Pancreas (tissue), 10 donors: Measurements from ENCODE around the gene DZIP1L. TPM values are rescaled to one million over a fixed set of nuclear protein-coding genes. Genes with fewer than 3 reads are reported as not detected.

Experiments
- ATAC-seq, 4 donors: fragments of 200-7000 bp; cut with Tn5 transposase; one replicate each; pipeline versions ENCODE4 v1.8.0 to v1.9.1; 2020; ENCODE audit warnings: mild to moderate bottlenecking in 4 of 4, moderate library complexity in 4 of 4
- DNase-seq, 6 donors: peaks; one replicate each; pipeline ENCODE4 v3.0.0-alpha.2; 2020
- FAIRE-seq: peaks from 2 replicates; lab custom pipeline; 2012; peaks lifted over from hg19 to GRCh38; lab: Jason Lieb, UNC
- H3K27ac ChIP-seq, 4 donors: fragments of 200-600 bp; sonication (generic); 1 replicate in 3 of 4; 2 replicates in 1 of 4; pipeline versions ENCODE4 v1.5.0 to v1.8.0; 2020
- H3K27me3 ChIP-seq, 4 donors: fragments of 200-600 bp; one replicate each; pipeline ENCODE4 v1.8.0; 2021
- H3K36me3 ChIP-seq, 3 donors: fragments of 200-600 bp; sonication (generic) in 1 of 3; one replicate each; pipeline versions ENCODE4 v1.5.0 to v1.8.0; 2020 to 2021
- H3K4me1 ChIP-seq, 3 donors: fragments of 200-600 bp; one replicate each; pipeline ENCODE4 v1.8.0; 2021
- H3K4me3 ChIP-seq, 4 donors: fragments of 200-600 bp; sonication (generic) in 2 of 4; one replicate each; pipeline versions ENCODE4 v1.5.0 to v1.8.0; 2020 to 2021
- H3K9me3 ChIP-seq, 4 donors: fragments of 200-600 bp; one replicate each; pipeline ENCODE4 v1.8.0; 2021
- WGBS, 2 donors: extraction: QIAGEN DNeasy Blood & Tissue Kit; methylation state at CpG; one replicate each; pipeline ENCODE4 v1.1.7; 2013; 5-methylcytosine and 5-hydroxymethylcytosine counted together
- intact Hi-C, 3 donors: fragments of 100-400 bp; cut with DNase I; formaldehyde crosslinking; loops; one replicate each; pipeline versions ENCODE4 v1.11.1 to v1.14.2; 2022
- polyA plus RNA-seq, 2 donors: library from polyadenylated mRNA; stranded (reverse); fragments of 200-250 nt; gene quantifications; one replicate each; pipeline ENCODE4 v1.2.3, GENCODE V29; 2013
- total RNA-seq, 6 donors: library from RNA; stranded (reverse); fragmentation: NEBNext Ultra II Directional in 4 of 6; extraction: Animal tissue kit (Norgen Biotek cat#: 25700) in 4 of 6; gene quantifications; one replicate each; pipeline versions ENCODE4 v1.2.1 to v1.2.4, GENCODE V29; 2021 to 2023
- TF ChIP-seq, protein P1 (sequence below), 4 donors: fragments of 200-600 bp; sonication (generic) in 3 of 4; IDR thresholded peaks; one replicate each; pipeline versions ENCODE4 v1.5.0 to v1.8.0; 2021; ENCODE audit warnings: antibody characterized with exemption in 4 of 4
- donor health status: healthy with polysubstance abuse.
- donor health status: DM: no; HTN: no; CAD: no; lungs with moderate emphysema.
- donor health status: DM: no; HTN: no; CAD: no.
- donor health status: control.
- donor health status: control.
- donor health status: Bipolar disorder and iron deficiency.
- donor health status: DM: yes; HTN: yes; CAD: no.
- donor health status: DM: no; HTN: no; CAD: no.
- donor health status: DM: no; HTN: no; CAD: no.
- donor health status: DM: yes; HTN: yes; CAD: no.

Gene DZIP1L
- total and polyA plus RNA-seq, 8 donors, result 6.3 to 21.7 (median 10.0) TPM

- DNase-seq (no peak), FAIRE-seq (no peak), ATAC-seq (peak in 3 of 4 donors; percentile 15 to 67 (median 62))
- H3K27me3 ChIP-seq, result no peaks in the 10 kb centered on the region
- intact Hi-C loops, result no loop called here
- TF ChIP-seq, protein P1, sequence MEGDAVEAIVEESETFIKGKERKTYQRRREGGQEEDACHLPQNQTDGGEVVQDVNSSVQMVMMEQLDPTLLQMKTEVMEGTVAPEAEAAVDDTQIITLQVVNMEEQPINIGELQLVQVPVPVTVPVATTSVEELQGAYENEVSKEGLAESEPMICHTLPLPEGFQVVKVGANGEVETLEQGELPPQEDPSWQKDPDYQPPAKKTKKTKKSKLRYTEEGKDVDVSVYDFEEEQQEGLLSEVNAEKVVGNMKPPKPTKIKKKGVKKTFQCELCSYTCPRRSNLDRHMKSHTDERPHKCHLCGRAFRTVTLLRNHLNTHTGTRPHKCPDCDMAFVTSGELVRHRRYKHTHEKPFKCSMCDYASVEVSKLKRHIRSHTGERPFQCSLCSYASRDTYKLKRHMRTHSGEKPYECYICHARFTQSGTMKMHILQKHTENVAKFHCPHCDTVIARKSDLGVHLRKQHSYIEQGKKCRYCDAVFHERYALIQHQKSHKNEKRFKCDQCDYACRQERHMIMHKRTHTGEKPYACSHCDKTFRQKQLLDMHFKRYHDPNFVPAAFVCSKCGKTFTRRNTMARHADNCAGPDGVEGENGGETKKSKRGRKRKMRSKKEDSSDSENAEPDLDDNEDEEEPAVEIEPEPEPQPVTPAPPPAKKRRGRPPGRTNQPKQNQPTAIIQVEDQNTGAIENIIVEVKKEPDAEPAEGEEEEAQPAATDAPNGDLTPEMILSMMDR (IDR thresholded peaks at IDR 0.05), result no peak
- H3K9me3 ChIP-seq, result no peaks in the 10 kb centered on the region
- H3K27ac ChIP-seq, result peak overlapping the region in 3 of 4 donors; percentile 9 to 53 (median 52)
- no peaks in the 10 kb centered on the region for H3K36me3 ChIP-seq
- WGBS, 2 donors, result 40 to 47% methylated on average over 3 of the region's 3 CpGs
- H3K4me3 ChIP-seq, result no peak overlapping the region
- H3K4me1 ChIP-seq, result peaks cover 5 to 17% (median 15%) of the 10 kb centered on the region in 3 donors
These were observed 20.8 kb upstream of the DZIP1L start for GRCh38 chr3:138136201-138136600.

- H3K36me3 ChIP-seq, result no peaks in the 10 kb centered on the region
- WGBS, 2 donors, result 6 to 14% methylated on average over 2 of the region's 2 CpGs
- TF ChIP-seq, protein P1 (IDR thresholded peaks at IDR 0.05), result no peak
- intact Hi-C loops, result no loop called here
- FAIRE-seq (no peak), DNase-seq (no peak), ATAC-seq (peak in 3 of 4 donors; percentile 37 to 62 (median 40))
- peak overlapping the region in 3 of 4 donors; percentile 9 to 53 (median 52) for H3K27ac ChIP-seq
- no peaks in the 10 kb centered on the region for H3K9me3 ChIP-seq
- H3K27me3 ChIP-seq, result no peaks in the 10 kb centered on the region
- no peak overlapping the region for H3K4me3 ChIP-seq
- H3K4me1 ChIP-seq, result peaks cover 5 to 17% (median 15%) of the 10 kb centered on the region in 3 donors
These were observed 20.4 kb upstream of the DZIP1L start for GRCh38 chr3:138135833-138136194.

DNA sequence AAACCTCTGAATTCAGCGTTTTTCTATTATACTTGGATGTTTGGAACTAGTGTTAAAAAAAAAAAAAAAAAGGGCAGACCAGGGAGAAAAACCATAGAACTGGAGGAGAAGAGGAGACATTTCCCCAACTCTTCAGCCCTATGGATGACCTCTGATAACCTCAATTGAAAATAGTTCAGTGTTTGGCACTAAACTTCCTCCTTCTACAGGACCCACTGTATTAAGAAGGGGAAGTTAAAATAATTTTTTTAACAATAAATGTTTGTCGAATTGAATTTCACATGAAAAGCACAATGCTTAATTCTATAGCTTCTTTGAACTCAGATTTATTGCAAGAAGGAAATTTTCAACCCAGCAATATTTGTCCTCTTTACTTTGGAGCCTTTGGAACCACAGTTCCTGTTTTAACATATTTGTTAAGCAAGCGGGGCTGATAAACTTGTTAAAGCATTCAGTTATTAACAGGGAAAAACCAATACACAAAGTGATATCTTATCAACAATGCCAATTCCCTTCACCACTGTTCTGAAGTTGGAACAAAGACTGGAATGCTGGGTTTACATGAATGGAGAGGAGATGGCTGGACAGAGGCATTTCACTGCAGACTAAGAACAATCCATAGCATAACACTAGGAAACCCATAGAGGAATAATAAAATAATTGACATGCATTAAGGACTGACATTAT, 19.9 kb upstream of the DZIP1L start:
- H3K4me1 ChIP-seq, result peaks cover 5 to 17% (median 15%) of the 10 kb centered on the region in 3 donors

DNA sequence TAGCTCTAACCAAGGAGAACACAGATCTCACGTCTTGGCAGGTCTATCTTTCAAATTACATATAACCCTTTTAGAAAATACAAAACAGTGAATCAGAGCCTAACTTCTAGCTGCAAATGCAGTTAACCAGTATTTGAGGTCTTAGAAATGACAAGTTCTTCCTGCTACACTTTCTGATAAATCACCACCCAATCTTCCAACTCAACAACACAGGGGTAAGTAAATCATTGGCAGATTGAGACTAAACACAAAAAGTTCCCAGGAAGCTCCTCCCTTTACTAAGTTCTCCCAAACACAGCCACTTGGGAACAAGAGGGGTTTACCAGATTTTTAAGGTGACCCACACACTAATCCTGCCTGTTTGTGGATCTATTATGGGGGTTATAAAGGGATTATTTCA, 16.8 kb upstream of the DZIP1L start, which contains the start of gene A4GNT:
Gene A4GNT (minus strand): TSS at position 152 of the 400 bp plus-strand sequence. CDS start 1,134 bp downstream, outside the sequence.
- Histone ChIP-seq H3K4me3 (no peak within 1 kb of the TSS), H3K4me1 (peaks cover 5 to 17% (median 15%) of the 10 kb centered on the region in 3 donors), H3K9me3 (no peaks in the 10 kb centered on the region), H3K27ac (peak within 1 kb of the TSS in 2 of 4 donors; percentile 15 to 20), H3K27me3 (no peaks in the 10 kb centered on the region), H3K36me3 (no peaks in the 10 kb centered on the region)
- TF ChIP-seq, protein P1 (IDR thresholded peaks at IDR 0.05), result no peak
- no peak for FAIRE-seq
- peak in 3 of 4 donors; percentile 16 to 64 (median 44) for ATAC-seq
- no peak for DNase-seq
- intact Hi-C loops, result no loop called here
- 60 to 69% methylated on average over 1 of the region's 1 CpG for WGBS, 2 donors

More for the DNA sequence above, 19.9 kb upstream of the DZIP1L start:
- Histone ChIP-seq H3K27ac (peak overlapping the region in 3 of 4 donors; percentile 9 to 53 (median 30)), H3K36me3 (no peaks in the 10 kb centered on the region), H3K4me3 (no peak overlapping the region), H3K9me3 (no peaks in the 10 kb centered on the region), H3K27me3 (no peaks in the 10 kb centered on the region)
- intact Hi-C loops, result no loop called here
- TF ChIP-seq, protein P1 (IDR thresholded peaks at IDR 0.05), result no peak
- no peak for DNase-seq
- 24 to 28% methylated on average over 3 of the region's 3 CpGs for WGBS, 2 donors
- ATAC-seq, result peak; percentile 42 to 78 (median 71)
- no peak for FAIRE-seq
